ENCODE measurements around the gene RAB40A.
"Not testable (repeated sequence)": the region's sequence is repeated elsewhere in the genome, so short reads cannot be mapped to it uniquely, and the experiment has no call there.

The RAB40A gene

DNA sequence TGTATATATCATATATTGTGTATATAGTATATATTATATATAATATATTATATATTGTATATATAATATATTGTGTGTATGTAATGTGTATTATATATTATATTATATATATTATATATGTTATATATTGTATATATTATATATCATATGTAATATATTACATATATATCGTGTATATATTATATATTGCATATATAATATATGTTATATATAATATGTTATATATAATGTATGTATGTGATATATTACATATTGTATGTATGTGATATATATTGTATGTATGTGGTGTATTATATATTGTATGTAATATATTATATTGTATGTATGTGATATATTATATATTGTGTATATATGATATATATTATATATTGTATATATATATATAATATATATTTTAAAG is 30.5 kb downstream of the RAB40A start:
- no peak overlapping the region for H3K27ac ChIP-seq (ENCODE audit: low read depth, low read length)
- WGBS: no CpG with 5 or more reads among the region's 1 CpG
- H3K9me3 ChIP-seq (ENCODE audit: insufficient read depth, low read depth, low read length): no peaks in the 10 kb centered on the region

DNA sequence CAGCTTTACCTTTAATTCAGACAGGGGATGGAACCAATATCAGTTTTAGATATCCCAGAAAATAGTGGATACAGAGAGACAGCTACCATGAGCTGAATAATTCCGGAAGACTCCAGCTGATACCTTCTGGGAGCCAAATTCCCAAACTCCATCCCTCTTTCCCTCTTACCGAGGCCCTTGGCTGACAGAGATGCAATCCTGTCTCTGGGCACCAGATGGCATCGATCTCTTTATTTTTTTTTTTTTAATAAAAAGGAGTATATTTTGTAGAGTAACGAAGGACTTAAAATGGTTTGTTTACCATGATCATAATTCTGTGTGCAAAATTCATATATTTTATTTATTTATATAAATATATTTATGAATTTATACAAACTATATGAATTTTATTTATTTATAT is 31.0 kb downstream of the RAB40A start:
- Histone ChIP-seq H3K27me3 (ENCODE audit: insufficient read depth, low read length) (no peaks in the 10 kb centered on the region), H3K4me3 (ENCODE audit: low read length) (no peak overlapping the region), H3K36me3 (ENCODE audit: insufficient read depth, low read length) (peaks cover 5% of the 10 kb centered on the region; the same call in 1 of the 2 replicates), H3K27ac (ENCODE audit: low read depth, low read length) (no peak overlapping the region), H3K9me3 (ENCODE audit: insufficient read depth, low read depth, low read length) (no peaks in the 10 kb centered on the region), H3K4me1 (ENCODE audit: insufficient read depth, low read length) (no peaks in the 10 kb centered on the region), H3K9ac (ENCODE audit: low read depth, low read length) (no peak overlapping the region)
- 45% methylated on average over 2 of the region's 4 CpGs for WGBS

More for the DNA sequence above, 30.5 kb downstream of the RAB40A start:
- H3K36me3 ChIP-seq (ENCODE audit: insufficient read depth, low read length): peaks cover 5% of the 10 kb centered on the region; the same call in 1 of the 2 replicates
- H3K4me1 ChIP-seq (ENCODE audit: insufficient read depth, low read length): no peaks in the 10 kb centered on the region
- H3K9ac ChIP-seq (ENCODE audit: low read depth, low read length): no peak overlapping the region
- no peak overlapping the region for H3K4me3 ChIP-seq (ENCODE audit: low read length)
- H3K27me3 ChIP-seq (ENCODE audit: insufficient read depth, low read length): no peaks in the 10 kb centered on the region

DNA sequence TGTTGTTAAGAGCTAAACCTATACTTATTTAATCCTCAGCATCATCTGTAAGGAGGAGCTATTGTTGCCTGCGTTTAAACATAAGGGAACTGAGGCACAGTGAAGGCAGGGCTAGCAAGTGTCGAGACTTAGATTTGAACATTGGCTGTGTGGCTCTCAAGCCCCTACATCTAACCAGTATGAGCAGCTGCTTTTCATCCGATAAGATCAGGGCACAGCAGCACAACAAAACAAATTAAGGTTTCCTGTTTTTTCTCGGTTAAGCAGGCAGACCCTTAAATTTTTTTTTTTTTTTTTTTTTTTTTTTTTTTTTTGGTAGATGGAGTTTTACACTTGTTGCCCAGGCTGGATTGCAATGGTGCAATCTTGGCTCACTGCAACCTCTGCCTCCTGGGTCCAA is 35.6 kb downstream of the RAB40A start:
- WGBS: 100% methylated on average over 3 of the region's 4 CpGs
- no peak overlapping the region for H3K4me3 ChIP-seq (ENCODE audit: low read length)
- no peaks in the 10 kb centered on the region for H3K9me3 ChIP-seq (ENCODE audit: insufficient read depth, low read depth, low read length)
- H3K4me1 ChIP-seq (ENCODE audit: insufficient read depth, low read length): no peaks in the 10 kb centered on the region
- H3K9ac ChIP-seq (ENCODE audit: low read depth, low read length): no peak overlapping the region
- H3K27ac ChIP-seq (ENCODE audit: low read depth, low read length): no peak overlapping the region
- no peaks in the 10 kb centered on the region for H3K27me3 ChIP-seq (ENCODE audit: insufficient read depth, low read length)
- H3K36me3 ChIP-seq (ENCODE audit: insufficient read depth, low read length): no peaks in the 10 kb centered on the region; the same call in 1 of the 2 replicates

DNA sequence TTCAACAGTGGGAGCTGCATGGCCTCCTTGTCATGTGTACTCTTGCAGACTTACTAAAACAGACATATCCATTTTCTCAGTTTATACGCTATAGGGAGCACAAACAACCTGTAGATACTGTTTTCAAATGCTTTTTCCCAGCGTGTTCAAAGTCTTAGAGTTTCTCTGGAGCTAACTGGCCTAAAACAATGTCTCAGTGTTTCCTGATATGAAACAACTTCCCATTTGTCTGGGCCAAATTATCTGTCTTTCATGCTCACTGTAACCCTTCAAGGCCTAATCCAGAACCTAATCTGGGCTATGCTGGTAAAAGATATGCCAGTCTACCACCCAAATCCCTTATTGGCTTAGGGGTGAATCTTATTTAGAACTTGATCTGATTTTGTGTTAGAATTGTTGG is 38.8 kb downstream of the RAB40A start:
- Histone ChIP-seq H3K9me3 (ENCODE audit: insufficient read depth, low read depth, low read length) (no peaks in the 10 kb centered on the region), H3K27ac (ENCODE audit: low read depth, low read length) (no peak overlapping the region), H3K27me3 (ENCODE audit: insufficient read depth, low read length) (no peaks in the 10 kb centered on the region), H3K36me3 (ENCODE audit: insufficient read depth, low read length) (no peaks in the 10 kb centered on the region; the same call in 1 of the 2 replicates), H3K4me1 (ENCODE audit: insufficient read depth, low read length) (no peaks in the 10 kb centered on the region), H3K9ac (ENCODE audit: low read depth, low read length) (no peak overlapping the region), H3K4me3 (ENCODE audit: low read length) (no peak overlapping the region)
- 86% methylated on average over 2 of the region's 2 CpGs for WGBS

DNA sequence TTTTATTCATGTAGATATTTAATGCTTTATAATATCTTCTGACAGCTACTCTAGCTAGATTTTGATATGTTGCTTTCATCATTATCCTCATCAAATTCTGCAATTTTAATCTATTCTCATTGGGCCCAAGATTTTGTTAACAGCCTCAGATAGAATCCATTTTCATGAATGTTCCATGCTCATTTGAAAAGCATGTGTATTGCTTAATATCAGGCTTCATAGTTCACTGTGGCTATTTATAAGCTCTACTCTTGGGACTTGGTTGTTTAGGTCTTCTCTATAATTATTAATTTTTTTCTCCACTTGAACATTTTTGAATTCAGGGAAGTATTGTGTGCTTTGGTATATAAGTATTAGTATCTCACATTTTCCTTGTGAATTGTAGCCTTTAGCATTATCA is 41.8 kb downstream of the RAB40A start:
- no peak overlapping the region for H3K27ac ChIP-seq (ENCODE audit: low read depth, low read length)
- H3K36me3 ChIP-seq (ENCODE audit: insufficient read depth, low read length): no peaks in the 10 kb centered on the region; the same call in 1 of the 2 replicates
- H3K4me3 ChIP-seq (ENCODE audit: low read length): no peak overlapping the region
- no peaks in the 10 kb centered on the region for H3K9me3 ChIP-seq (ENCODE audit: insufficient read depth, low read depth, low read length)
- H3K4me1 ChIP-seq (ENCODE audit: insufficient read depth, low read length): no peaks in the 10 kb centered on the region
- H3K27me3 ChIP-seq (ENCODE audit: insufficient read depth, low read length): no peaks in the 10 kb centered on the region
- H3K9ac ChIP-seq (ENCODE audit: low read depth, low read length): no peak overlapping the region

DNA sequence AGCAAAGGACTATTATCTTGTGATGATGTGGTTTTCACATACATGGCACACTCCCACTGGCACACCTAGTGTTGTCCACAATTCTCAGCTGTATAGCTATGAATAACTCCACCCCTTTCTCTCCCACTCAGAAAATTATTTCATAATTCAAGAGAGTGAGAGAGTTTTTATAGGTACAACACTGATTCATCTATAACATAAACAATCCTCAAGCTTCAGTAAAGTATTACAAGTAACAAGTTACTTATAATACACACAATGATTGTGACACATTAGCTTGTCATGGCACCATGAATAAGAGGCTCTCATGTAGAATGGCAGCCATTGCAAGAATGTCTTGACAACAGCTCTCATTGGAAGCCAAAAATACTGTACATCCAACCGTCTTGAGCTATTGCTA is 43.9 kb downstream of the RAB40A start:
- H3K27me3 ChIP-seq (ENCODE audit: insufficient read depth, low read length): no peaks in the 10 kb centered on the region
- no peak overlapping the region for H3K4me3 ChIP-seq (ENCODE audit: low read length)
- no CpG with 5 or more reads among the region's 1 CpG for WGBS
- H3K27ac ChIP-seq (ENCODE audit: low read depth, low read length): no peak overlapping the region
- no peaks in the 10 kb centered on the region for H3K4me1 ChIP-seq (ENCODE audit: insufficient read depth, low read length)
- H3K9ac ChIP-seq (ENCODE audit: low read depth, low read length): no peak overlapping the region
- H3K36me3 ChIP-seq (ENCODE audit: insufficient read depth, low read length): no peaks in the 10 kb centered on the region
- no peaks in the 10 kb centered on the region for H3K9me3 ChIP-seq (ENCODE audit: insufficient read depth, low read depth, low read length)

DNA sequence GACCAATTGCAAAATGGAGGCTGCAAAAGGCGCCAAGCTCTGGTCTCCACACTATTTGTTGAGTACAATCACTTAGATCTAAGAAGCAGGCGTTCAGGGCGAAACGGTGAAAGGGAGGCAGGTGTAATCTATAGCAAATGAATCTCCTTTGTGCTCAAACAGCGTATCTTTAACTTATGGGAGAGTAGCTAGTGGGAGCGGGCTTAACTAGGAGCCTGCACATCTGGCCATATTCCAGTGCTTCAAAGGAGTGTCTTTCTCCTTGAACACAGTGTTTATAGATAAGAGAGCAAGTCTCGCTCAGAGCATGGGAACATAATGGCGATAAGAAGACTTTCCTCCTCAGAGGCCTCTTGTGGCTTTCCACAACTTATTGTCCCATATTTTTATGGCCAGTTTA is 49.3 kb downstream of the RAB40A start:
- H3K4me3 ChIP-seq (ENCODE audit: low read length); H3K9ac ChIP-seq (ENCODE audit: low read depth, low read length); H3K36me3 ChIP-seq (ENCODE audit: insufficient read depth, low read length); H3K9me3 ChIP-seq (ENCODE audit: insufficient read depth, low read depth, low read length); H3K4me1 ChIP-seq (ENCODE audit: insufficient read depth, low read length); H3K27ac ChIP-seq (ENCODE audit: low read depth, low read length); H3K27me3 ChIP-seq (ENCODE audit: insufficient read depth, low read length): not testable (repeated sequence)
- 97% methylated on average over 7 of the region's 8 CpGs for WGBS

DNA sequence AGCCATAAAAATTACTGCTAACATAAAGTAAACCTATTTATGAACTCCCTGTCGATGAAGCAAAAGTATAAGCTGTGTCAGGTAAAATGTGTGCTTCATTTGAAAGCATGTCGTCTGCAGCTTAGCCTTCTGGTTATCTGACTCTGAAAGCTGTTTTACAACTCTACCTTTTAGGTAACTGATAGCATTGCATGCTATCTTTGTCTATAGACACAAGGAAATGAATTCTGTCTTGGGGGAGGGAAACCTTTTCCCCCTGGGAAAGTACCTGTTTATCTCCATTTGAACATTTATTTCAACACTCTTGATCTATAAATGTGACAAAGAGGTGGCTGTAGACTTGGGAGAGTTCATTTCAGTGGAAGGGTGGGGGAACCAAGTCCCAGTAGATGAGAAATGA is 51.4 kb downstream of the RAB40A start:
- Histone ChIP-seq H3K36me3 (ENCODE audit: insufficient read depth, low read length) (no peaks in the 10 kb centered on the region), H3K9me3 (ENCODE audit: insufficient read depth, low read depth, low read length) (no peaks in the 10 kb centered on the region), H3K4me1 (ENCODE audit: insufficient read depth, low read length) (peaks cover 4% of the 10 kb centered on the region; the same call in 1 of the 2 replicates), H3K4me3 (ENCODE audit: low read length) (no peak overlapping the region), H3K27me3 (ENCODE audit: insufficient read depth, low read length) (no peaks in the 10 kb centered on the region), H3K9ac (ENCODE audit: low read depth, low read length) (no peak overlapping the region), H3K27ac (ENCODE audit: low read depth, low read length) (no peak overlapping the region)
- 83% methylated on average over 1 of the region's 2 CpGs for WGBS

DNA sequence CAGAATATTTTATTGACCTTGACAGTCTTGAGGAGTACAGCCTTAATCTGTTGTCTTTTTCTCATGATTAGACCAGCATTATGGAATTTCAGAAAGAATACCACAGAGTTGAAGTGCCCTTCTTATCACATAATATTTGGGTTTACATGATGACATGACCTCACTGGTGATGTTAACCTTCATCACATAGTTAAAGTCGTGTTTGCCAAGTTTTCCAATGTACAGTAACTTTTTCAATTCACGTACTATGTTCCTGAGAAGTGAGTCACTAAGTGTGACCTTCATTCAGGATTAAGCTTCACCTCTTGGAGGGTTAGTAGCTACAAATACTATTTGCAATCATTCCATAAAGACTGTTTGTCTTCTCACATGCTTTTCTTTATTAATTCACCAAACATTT is 52.1 kb downstream of the RAB40A start:
- Histone ChIP-seq H3K4me3 (ENCODE audit: low read length) (no peak overlapping the region), H3K4me1 (ENCODE audit: insufficient read depth, low read length) (peaks cover 4% of the 10 kb centered on the region; the same call in 1 of the 2 replicates), H3K9me3 (ENCODE audit: insufficient read depth, low read depth, low read length) (no peaks in the 10 kb centered on the region), H3K9ac (ENCODE audit: low read depth, low read length) (no peak overlapping the region), H3K36me3 (ENCODE audit: insufficient read depth, low read length) (no peaks in the 10 kb centered on the region), H3K27ac (ENCODE audit: low read depth, low read length) (no peak overlapping the region), H3K27me3 (ENCODE audit: insufficient read depth, low read length) (no peaks in the 10 kb centered on the region)
- WGBS: 92% methylated on average over 2 of the region's 2 CpGs

DNA sequence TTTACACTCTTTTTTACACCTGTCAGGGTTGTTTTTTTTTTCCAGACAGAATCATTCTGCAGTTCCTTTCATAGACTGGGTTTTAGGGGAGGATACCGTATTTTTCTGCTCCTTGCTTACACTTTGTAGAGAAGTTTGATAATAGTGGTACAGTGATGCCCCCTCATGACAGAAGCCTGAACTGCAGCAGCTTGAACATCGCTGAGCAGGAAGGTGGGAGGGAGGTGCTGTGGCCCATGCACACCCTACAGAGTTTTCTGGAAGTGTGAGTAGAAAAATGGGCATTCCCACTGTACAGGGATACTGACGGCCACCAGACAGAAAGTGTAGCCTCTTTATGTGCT is 54.5 kb downstream of the RAB40A start:
- 12% methylated on average over 3 of the region's 3 CpGs for WGBS
- H3K27ac ChIP-seq (ENCODE audit: low read depth, low read length): no peak overlapping the region
- H3K27me3 ChIP-seq (ENCODE audit: insufficient read depth, low read length): no peaks in the 10 kb centered on the region
- no peak overlapping the region for H3K4me3 ChIP-seq (ENCODE audit: low read length)
- peaks cover 6% of the 10 kb centered on the region; the same call in 1 of the 2 replicates for H3K36me3 ChIP-seq (ENCODE audit: insufficient read depth, low read length)
- no peaks in the 10 kb centered on the region for H3K9me3 ChIP-seq (ENCODE audit: insufficient read depth, low read depth, low read length)
- peaks cover 4% of the 10 kb centered on the region; the same call in 1 of the 2 replicates for H3K4me1 ChIP-seq (ENCODE audit: insufficient read depth, low read length)
- H3K9ac ChIP-seq (ENCODE audit: low read depth, low read length): no peak overlapping the region

DNA sequence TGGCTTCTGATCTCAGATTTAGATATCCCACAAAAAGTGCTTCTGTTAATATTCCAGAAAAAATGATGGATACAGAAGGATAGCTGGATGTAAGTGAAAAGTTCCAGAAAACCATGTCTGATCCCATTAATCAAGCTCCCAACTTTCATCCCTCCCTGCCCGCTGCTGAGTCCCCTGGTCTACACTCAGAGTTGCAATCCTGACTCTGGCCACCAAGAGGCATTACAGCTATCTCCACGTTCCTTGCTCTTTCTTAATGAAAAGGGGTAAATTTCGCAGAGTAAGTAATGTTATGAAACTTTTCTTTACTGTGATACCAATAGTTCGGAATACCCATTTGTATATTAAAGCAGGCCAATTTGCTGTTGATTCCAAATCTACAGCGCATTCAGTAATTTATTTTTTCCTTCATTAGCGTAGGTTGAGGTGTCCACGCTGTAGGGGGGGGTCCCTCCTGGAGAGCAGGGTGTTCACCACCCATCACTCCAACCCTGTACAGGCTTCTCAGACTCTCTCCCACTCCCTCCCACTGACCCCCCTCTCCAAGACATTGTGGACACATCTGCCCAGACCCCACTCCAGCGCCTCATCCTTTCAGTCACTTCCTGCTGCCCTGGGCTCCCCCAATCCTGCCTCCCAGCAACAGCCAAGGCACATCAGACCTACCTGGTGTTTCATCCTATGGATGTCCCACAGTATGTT is 55.1 kb downstream of the RAB40A start:
- Histone ChIP-seq H3K27me3 (ENCODE audit: insufficient read depth, low read length) (no peaks in the 10 kb centered on the region), H3K36me3 (ENCODE audit: insufficient read depth, low read length) (peaks cover 6% of the 10 kb centered on the region; the same call in 1 of the 2 replicates), H3K27ac (ENCODE audit: low read depth, low read length) (no peak overlapping the region), H3K9ac (ENCODE audit: low read depth, low read length) (no peak overlapping the region), H3K4me1 (ENCODE audit: insufficient read depth, low read length) (peaks cover 4% of the 10 kb centered on the region; the same call in 1 of the 2 replicates), H3K9me3 (ENCODE audit: insufficient read depth, low read depth, low read length) (no peaks in the 10 kb centered on the region), H3K4me3 (ENCODE audit: low read length) (no peak overlapping the region)
- WGBS: 60% methylated on average over 8 of the region's 8 CpGs

DNA sequence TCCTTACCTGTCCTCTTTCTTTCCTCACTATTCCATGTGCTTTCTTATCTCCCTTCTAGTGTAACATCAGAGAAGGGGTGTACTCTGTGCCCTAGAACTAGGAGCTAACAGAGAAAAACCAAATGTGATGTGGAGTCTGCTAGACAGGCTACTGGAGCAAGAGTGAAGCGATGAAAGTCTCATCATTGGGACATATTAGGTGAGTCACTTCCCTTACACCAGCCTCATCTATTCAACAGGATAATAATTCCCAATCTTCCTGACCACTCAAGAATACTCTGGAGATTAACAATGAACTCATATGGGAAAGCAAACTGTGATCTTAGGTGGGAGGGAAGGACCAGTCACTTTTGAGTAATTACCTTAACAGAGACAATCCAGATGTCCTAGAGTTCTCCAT is 58.1 kb downstream of the RAB40A start:
- 100% methylated on average over 1 of the region's 1 CpG for WGBS
- Histone ChIP-seq H3K9ac (ENCODE audit: low read depth, low read length) (no peak overlapping the region), H3K27ac (ENCODE audit: low read depth, low read length) (no peak overlapping the region), H3K9me3 (ENCODE audit: insufficient read depth, low read depth, low read length) (no peaks in the 10 kb centered on the region), H3K4me1 (ENCODE audit: insufficient read depth, low read length) (peaks cover 4% of the 10 kb centered on the region; the same call in 1 of the 2 replicates), H3K36me3 (ENCODE audit: insufficient read depth, low read length) (peaks cover 6% of the 10 kb centered on the region; the same call in 1 of the 2 replicates), H3K4me3 (ENCODE audit: low read length) (no peak overlapping the region), H3K27me3 (ENCODE audit: insufficient read depth, low read length) (no peaks in the 10 kb centered on the region)
